Activated CD4-positive, alpha-beta T cell treated with anti-CD3 and anti-CD28 coated beads for 4 hours (primary cell): ENCODE data around the gene CLECL1.
"Not testable (repeated sequence)": the region's sequence is repeated elsewhere in the genome, so short reads cannot be mapped to it uniquely, and the experiment has no call there.

Experiments
- DNase-seq, 2 donors: peaks; one replicate each; pipeline ENCODE4 v3.0.0-alpha.2; 2020

The CLECL1 gene

DNA sequence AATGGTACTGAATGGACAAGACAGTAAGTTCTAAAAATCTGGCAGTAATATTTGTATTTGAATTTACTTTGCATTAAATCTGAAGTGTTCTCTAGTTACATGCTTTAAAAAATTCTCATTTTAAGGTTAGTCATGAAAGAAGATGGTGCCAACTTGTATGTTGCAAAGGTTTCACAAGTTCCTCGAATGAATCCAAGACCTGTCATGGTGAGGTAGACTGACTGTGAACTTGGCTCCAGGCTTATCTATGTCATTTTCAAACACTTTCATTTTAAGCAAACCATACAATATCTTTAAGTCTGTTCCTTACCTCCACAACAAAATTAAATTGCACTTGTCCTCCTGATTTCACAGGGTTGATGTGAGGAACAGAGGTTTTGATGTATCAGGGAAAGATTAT, 40.0 kb downstream of the CLECL1 start:
- no peak for DNase-seq

DNA sequence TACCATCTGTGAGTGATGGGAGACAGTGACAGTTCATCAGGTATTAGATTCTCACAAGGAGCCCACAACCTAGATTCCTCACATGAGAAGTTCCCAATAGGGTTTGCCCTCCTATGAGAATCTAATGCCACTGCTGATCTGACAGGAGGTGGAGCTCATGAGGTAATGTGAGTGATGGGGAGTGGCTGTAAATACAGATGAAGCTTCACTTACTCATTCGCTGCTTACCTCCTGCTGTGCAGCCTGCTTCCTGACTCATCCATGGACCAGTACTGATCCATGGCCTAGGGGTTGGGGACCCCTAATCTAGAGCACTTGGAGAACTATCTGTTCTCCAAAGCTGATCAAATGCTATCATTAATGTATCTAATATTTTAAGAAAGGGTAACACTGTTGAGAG, 45.7 kb downstream of the CLECL1 start:
- no peak for DNase-seq

DNA sequence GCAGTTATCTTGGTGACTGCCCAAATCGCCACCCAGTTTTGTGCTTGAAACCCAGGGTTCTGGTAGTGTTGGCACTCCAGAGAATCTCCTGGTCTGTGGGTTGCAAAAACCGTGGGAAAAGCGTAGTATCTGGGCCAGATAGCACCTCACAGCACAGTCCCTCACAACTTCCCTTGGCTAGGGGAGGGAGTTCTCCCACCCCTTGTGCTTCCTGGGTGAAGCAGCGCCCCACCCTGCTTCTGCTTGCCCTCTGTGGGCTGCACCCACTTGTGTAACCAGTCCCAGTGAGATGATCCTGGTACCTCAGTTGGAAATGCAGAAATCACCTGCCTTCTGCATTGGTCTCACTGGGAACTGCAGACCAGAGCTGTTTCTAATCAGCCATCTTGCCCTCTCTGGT, 47.0 kb downstream of the CLECL1 start:
- DNase-seq, result no peak

DNA sequence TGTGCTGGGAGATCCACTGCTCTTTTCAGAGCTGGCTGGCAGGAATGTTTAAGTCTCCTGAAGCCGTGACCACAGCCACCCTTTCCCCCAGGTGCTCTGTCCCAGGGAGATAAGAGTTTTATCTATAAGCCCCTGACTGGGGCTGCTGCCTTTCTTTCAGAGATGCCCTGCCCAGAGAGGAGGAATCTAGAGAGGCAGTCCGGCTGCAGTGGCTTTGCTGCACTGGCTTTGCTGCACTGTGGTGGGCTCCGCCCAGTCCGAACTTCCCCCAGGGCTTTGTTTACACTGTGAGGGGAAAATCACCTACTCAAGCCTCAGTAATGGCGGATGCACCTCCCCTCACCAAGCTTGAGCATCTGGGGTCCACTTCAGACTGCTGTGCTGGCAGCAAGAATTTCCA, 47.5 kb downstream of the CLECL1 start:
- not testable (repeated sequence) for DNase-seq

DNA sequence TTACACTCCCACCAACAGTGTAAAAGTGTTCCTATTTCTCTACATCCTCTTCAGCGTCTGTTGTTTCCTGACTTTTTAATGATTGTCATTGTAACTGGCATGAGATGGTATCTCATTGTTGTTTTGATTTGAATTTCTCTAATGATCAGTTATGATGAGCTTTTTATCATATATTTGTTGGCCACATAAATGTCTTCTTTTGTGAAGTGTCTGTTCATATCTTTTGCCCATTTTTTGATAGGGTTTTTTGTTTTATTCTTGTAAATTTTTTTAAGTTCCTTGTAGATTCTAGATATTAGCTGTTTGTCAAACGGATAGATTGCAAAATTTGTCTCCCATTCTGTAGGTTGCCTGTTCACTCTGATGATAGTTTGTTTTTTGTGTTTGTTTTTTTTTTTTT, 49.9 kb downstream of the CLECL1 start:
- not testable (repeated sequence) for DNase-seq

DNA sequence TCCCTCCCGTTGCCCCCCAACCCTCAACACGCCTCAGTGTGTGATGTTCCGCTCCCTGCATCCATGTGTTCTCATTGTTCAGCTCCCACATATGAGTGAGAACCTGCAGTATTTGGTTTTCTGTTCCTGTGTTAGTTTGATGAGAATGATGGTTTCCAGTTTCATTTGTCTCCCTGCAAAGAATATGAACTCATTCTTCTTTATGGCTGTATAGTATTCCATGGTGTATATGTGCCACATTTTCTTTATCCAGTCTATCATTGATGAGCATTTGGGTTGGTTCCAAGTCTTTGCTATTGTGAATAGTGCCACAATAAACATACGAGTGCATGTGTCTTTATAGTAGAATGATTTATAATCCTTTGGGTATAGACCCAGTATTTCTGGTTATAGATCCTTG, 50.4 kb downstream of the CLECL1 start:
- DNase-seq, result not testable (repeated sequence)

DNA sequence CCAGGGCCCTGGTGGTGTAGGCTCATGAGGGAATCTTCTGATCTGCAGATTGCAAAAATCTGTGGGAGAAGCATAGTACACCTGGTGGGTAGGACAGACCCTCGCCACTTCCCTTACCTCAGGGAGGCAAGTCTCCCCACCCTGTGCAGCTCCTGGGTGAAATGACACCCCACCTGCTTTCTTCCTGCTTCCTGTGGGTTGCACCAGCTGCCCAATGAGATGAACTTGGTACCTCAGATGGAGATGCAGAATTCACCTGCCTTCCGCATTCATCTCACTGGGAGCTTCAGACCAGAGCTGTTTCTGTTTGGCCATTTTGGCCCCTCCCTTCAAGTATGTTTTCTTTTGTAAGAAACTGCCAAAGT, 58.7 kb downstream of the CLECL1 start:
- peak in 1 of 2 donors; percentile 19 for DNase-seq

DNA sequence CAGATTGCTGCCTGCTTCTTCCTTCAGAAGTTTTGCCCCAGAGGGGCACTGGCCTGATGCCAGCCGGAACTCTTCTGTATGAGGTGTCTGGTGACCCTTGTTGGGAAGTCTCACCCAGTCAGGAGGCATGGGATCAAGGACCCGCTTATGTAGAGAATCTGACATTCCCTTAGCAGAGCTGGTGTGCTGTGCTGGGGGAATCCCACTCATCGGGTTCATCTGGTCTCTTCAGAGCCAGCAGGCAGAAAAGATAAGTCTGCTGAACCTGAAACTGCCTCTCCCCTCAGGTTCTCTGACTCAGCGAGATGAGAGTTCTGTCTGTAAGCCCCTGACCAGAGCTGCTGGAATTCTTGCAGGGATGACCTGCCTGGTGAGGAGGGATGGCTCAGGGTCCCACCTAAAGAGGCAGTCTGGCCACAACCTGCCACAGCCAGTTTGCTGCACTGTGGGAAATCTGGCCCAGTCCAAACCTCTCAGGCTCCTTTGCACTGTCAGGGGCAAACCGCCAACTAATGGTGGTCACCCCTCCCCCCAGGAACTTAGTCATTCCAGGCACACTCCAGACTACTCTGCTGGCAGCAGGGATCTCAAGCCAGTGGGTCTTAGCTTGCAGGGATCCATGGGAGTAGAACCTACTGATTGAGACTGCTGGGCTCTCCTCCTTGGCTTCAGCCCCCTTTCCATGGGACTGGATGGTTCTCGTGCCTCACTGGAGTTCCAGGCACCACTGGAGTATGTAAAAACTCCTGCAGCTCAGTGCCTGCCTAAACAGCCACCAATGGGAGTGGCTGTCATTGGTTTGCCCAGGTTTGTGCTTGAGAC, 59.3 kb downstream of the CLECL1 start:
- peak; percentile 42 to 47 for DNase-seq
